NK-92 (cell line): ENCODE measurements around the gene CSF2RB.

Experiments used
- DNase-seq: peaks from one replicate; lab custom pipeline; 2025; ENCODE audit not compliant: unreplicated experiment; lab: John Stamatoyannopoulos, UW

The CSF2RB gene

GRCh38 chr22:36918586-36919284 is 5.3 kb downstream of the CSF2RB start:
- no peak for DNase-seq

- no peak for DNase-seq
Measured at GRCh38 chr22:36921309-36922104, 8.1 kb downstream of the CSF2RB start.

GRCh38 chr22:36922105-36922608 is 8.7 kb downstream of the CSF2RB start:
- DNase-seq, result no peak

GRCh38 chr22:36922711-36923110 is 9.3 kb downstream of the CSF2RB start:
- no peak for DNase-seq

GRCh38 chr22:36923131-36923788 is 9.8 kb downstream of the CSF2RB start:
- DNase-seq, result no peak

- DNase-seq, result no peak
Measured at GRCh38 chr22:36924151-36924698, 10.8 kb downstream of the CSF2RB start.

- DNase-seq, result no peak
Measured at GRCh38 chr22:36925388-36926290, 12.2 kb downstream of the CSF2RB start.

GRCh38 chr22:36926309-36926708 is 12.9 kb downstream of the CSF2RB start:
- no peak for DNase-seq

GRCh38 chr22:36926721-36927435 is 13.4 kb downstream of the CSF2RB start:
- no peak for DNase-seq

- DNase-seq, result no peak
Measured at GRCh38 chr22:36927671-36928070, 14.2 kb downstream of the CSF2RB start.

- DNase-seq, result no peak
Measured at GRCh38 chr22:36928196-36928595, 14.8 kb downstream of the CSF2RB start.

- DNase-seq, result no peak
Measured at GRCh38 chr22:36928786-36929535, 15.5 kb downstream of the CSF2RB start.

GRCh38 chr22:36929621-36930020 is 16.2 kb downstream of the CSF2RB start:
- no peak for DNase-seq

GRCh38 chr22:36930041-36930935 is 16.9 kb downstream of the CSF2RB start:
- no peak for DNase-seq

GRCh38 chr22:36931446-36931845 is 18.0 kb downstream of the CSF2RB start:
- no peak for DNase-seq

GRCh38 chr22:36933629-36934417 is 20.4 kb downstream of the CSF2RB start:
- no peak for DNase-seq
